ENCODE data around the gene INHBB. TPM values are rescaled to one million over a fixed set of nuclear protein-coding genes. Genes with fewer than 3 reads are reported as not detected.

INHBB gene
- total RNA-seq, 1 donor from 2014 or later = 0.23 TPM

- no peak overlapping the region for H3K4me3 ChIP-seq (ENCODE audit: low read depth, low read length)
- DNase-seq (ENCODE audit: low read depth) = no peak
These were observed 877 bp downstream of the INHBB start for GRCh38 chr2:120346667-120347358.

GRCh38 chr2:120347396-120348060, 1.6 kb downstream of the INHBB start:
- DNase-seq (ENCODE audit: low read depth) = no peak
- no peak overlapping the region for H3K4me3 ChIP-seq (ENCODE audit: low read depth, low read length)

More at GRCh38 chr2:120346667-120347358, 877 bp downstream of the INHBB start:
- TF ChIP-seq CTCF (conservative IDR thresholded peaks at IDR 0.05; ENCODE audit: low read depth, low read length) = no peak

GRCh38 chr2:120348134-120348736, 2.3 kb downstream of the INHBB start:
- DNase-seq (ENCODE audit: low read depth) = no peak
- H3K4me3 ChIP-seq (ENCODE audit: low read depth, low read length) = no peak overlapping the region
- no peak for TF ChIP-seq CTCF (conservative IDR thresholded peaks at IDR 0.05; ENCODE audit: low read depth, low read length)

More at GRCh38 chr2:120347396-120348060, 1.6 kb downstream of the INHBB start:
- TF ChIP-seq CTCF (conservative IDR thresholded peaks at IDR 0.05; ENCODE audit: low read depth, low read length) = no peak

GRCh38 chr2:120348737-120349439, 3.0 kb downstream of the INHBB start:
- TF ChIP-seq CTCF (conservative IDR thresholded peaks at IDR 0.05; ENCODE audit: low read depth, low read length) = no peak
- no peak for DNase-seq (ENCODE audit: low read depth)
- no peak overlapping the region for H3K4me3 ChIP-seq (ENCODE audit: low read depth, low read length)

- no peak for TF ChIP-seq CTCF (conservative IDR thresholded peaks at IDR 0.05; ENCODE audit: low read depth, low read length)
- H3K4me3 ChIP-seq (ENCODE audit: low read depth, low read length) = no peak overlapping the region
- no peak for DNase-seq (ENCODE audit: low read depth)
These were observed 3.5 kb downstream of the INHBB start for GRCh38 chr2:120349440-120349921.

GRCh38 chr2:120350080-120350479, 4.1 kb downstream of the INHBB start:
- no peak for DNase-seq (ENCODE audit: low read depth)
- no peak overlapping the region for H3K4me3 ChIP-seq (ENCODE audit: low read depth, low read length)
- TF ChIP-seq CTCF (conservative IDR thresholded peaks at IDR 0.05; ENCODE audit: low read depth, low read length) = no peak

Data from epithelial cell of proximal tubule (primary cell).